Gastrocnemius medialis (tissue), 4 donors: ENCODE measurements around the gene HPCAL1. TPM values are rescaled to one million over a fixed set of nuclear protein-coding genes. Genes with fewer than 3 reads are reported as not detected.

Source experiments
- ATAC-seq, 2 donors: fragments of 150-250 bp; one replicate each; pipeline ENCODE4 v1.9.1; 2016
- DNase-seq, 2 donors: peaks; one replicate each; pipeline ENCODE4 v3.0.0-alpha.2; 2019
- H3K27ac ChIP-seq, 4 donors: fragments of 200-600 bp; sonication (generic); 1 replicate in 1 of 4; 2 replicates in 3 of 4; pipeline ENCODE4 v1.5.1; 2016 to 2018; ENCODE audit warnings: mild to moderate bottlenecking in 2 of 4, moderate library complexity in 1 of 4
- H3K27me3 ChIP-seq, 3 donors: fragments of 200-600 bp; sonication (generic) in 2 of 3; 1 replicate in 1 of 3; 2 replicates in 2 of 3; pipeline versions ENCODE4 v1.5.1 to v1.6.0; 2016 to 2019; ENCODE audit warnings: mild to moderate bottlenecking in 1 of 3, moderate library complexity in 1 of 3
- H3K36me3 ChIP-seq, 2 donors: fragments of 200-600 bp; sonication (generic) in 1 of 2; one replicate each; pipeline ENCODE4 v1.5.1; 2017 to 2018
- H3K4me1 ChIP-seq, 2 donors: fragments of 200-600 bp; sonication (generic) in 1 of 2; one replicate each; pipeline ENCODE4 v1.5.1; 2016 to 2017; ENCODE audit warnings: mild to moderate bottlenecking in 2 of 2
- H3K4me3 ChIP-seq, 4 donors: fragments of 200-600 bp; sonication (generic) in 3 of 4; 1 replicate in 1 of 4; 2 replicates in 3 of 4; pipeline ENCODE4 v1.5.1; 2016 to 2019; ENCODE audit warnings: mild to moderate bottlenecking in 2 of 4
- H3K9me3 ChIP-seq, 3 donors: fragments of 200-600 bp; sonication (generic) in 2 of 3; 1 replicate in 1 of 3; 2 replicates in 2 of 3; pipeline ENCODE4 v1.5.1; 2016 to 2019
- POLR2A ChIP-seq, 2 donors: fragments of 450-650 bp; IDR thresholded peaks; one replicate each; pipeline ENCODE4 v1.6.1; 2017; ENCODE audit warnings: antibody characterized with exemption in 2 of 2, mild to moderate bottlenecking in 2 of 2, moderate library complexity in 2 of 2
- in situ Hi-C, 4 donors: fragments of 200-750 bp; cut with MboI; loops; one replicate each; pipeline versions ENCODE4 v1.15.0 to v1.8.0; 2017; ENCODE audit warnings: low sequenced_read_pairs in 4 of 4
- intact Hi-C: fragments of 100-400 bp; cut with DNase I; formaldehyde crosslinking; loops from one replicate; pipeline ENCODE4 v1.15.1; 2023; ENCODE audit warnings: low total_unique reads
- total RNA-seq, 4 donors: library from RNA; depleted of rRNA; stranded (reverse); fragments of >200 nt; gene quantifications; one replicate each; pipeline versions ENCODE4 v1.1.0 to v1.2.3, GENCODE V29; 2016
- TF ChIP-seq, protein P1 (sequence below), 5 experiments: fragments of 450-650 bp in 3 of 5; fragments of 200-600 bp in 2 of 5; sonication (generic) in 2 of 5; IDR thresholded peaks in 4 of 5; conservative IDR thresholded peaks in 1 of 5; 1 replicate in 4 of 5; 2 replicates in 1 of 5; pipeline ENCODE4 v1.5.1; 2016 to 2019; ENCODE audit warnings: antibody characterized with exemption in 5 of 5, mild to moderate bottlenecking in 3 of 5, moderate library complexity in 3 of 5

The HPCAL1 gene
- total RNA-seq, 4 donors from 2014 or later, result 29.0 to 45.5 (median 34.5) TPM

DNA sequence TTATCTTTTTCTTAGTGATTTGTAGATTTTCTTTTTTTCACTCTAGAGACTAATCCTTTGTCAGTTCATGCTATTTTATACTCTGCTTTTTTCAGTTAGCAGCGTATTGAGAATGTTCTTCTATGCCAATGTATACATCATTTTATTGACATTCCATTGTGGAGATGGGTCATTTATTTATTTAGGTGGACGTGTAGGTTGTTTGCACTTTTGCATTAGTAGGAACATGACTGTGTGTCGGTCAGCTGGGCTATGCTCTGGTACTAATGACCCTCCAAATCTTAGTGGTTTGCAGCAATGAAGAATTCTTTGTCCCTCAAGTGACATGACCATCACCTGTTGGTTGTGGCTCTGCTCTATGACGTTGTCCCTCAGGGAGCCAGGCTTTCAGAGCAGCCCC is 33.6 kb downstream of the HPCAL1 start:
- Histone ChIP-seq H3K27ac (no peak overlapping the region), H3K36me3 (no peaks in the 10 kb centered on the region), H3K27me3 (no peaks in the 10 kb centered on the region), H3K9me3 (no peaks in the 10 kb centered on the region), H3K4me3 (no peak overlapping the region), H3K4me1 (peaks cover 3% of the 10 kb centered on the region in 2 donors)
- ATAC-seq, result no peak
- TF ChIP-seq, protein P1, sequence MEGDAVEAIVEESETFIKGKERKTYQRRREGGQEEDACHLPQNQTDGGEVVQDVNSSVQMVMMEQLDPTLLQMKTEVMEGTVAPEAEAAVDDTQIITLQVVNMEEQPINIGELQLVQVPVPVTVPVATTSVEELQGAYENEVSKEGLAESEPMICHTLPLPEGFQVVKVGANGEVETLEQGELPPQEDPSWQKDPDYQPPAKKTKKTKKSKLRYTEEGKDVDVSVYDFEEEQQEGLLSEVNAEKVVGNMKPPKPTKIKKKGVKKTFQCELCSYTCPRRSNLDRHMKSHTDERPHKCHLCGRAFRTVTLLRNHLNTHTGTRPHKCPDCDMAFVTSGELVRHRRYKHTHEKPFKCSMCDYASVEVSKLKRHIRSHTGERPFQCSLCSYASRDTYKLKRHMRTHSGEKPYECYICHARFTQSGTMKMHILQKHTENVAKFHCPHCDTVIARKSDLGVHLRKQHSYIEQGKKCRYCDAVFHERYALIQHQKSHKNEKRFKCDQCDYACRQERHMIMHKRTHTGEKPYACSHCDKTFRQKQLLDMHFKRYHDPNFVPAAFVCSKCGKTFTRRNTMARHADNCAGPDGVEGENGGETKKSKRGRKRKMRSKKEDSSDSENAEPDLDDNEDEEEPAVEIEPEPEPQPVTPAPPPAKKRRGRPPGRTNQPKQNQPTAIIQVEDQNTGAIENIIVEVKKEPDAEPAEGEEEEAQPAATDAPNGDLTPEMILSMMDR (IDR thresholded peaks at IDR 0.05 in 4 of 5, conservative IDR thresholded peaks at IDR 0.05 in 1 of 5), result no peak
- TF ChIP-seq POLR2A (IDR thresholded peaks at IDR 0.05), result no peak
- intact Hi-C loops, result no loop called here
- in situ Hi-C loops, result no loop called here
- DNase-seq, result no peak

DNA sequence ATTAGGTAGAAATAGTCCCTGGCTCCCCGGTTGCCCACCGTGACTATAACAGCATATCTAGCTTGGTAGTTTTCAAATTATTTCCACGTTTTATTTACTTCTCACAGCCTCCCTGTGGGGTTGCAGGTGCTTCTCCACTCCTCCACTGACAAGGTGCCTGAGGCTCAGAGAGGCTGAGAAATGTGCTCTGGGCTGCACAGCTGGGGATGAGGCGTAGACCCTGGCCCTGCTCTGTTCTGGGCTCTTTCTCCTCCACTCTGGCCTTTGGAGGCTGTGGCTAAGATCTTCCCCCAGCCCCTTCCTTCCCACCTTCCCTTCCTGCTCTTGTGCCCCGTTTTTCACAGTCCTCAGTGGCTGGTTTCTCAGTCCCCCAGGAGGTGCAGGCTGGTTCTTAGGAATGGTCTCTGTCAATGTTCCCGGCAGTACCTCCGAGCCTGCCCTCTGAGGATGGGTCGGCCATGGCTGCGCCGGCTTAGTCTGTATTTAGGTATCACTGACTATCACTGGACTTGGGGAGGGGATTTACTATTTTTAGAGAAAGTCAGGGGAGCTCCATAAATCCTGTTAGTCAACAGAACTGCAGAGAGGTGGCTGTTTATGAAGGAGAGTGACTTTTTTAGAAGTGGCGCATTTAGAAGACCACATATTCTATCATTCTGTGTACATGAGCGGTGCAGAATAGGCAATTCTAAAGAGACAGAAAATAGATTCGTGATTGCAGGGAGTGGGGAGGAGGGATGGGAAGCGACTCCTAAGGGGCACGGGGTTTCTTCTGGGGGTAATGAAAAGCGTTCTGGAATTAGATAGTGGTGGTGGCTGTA is 35.0 kb downstream of the HPCAL1 start:
- H3K27me3 ChIP-seq, result no peaks in the 10 kb centered on the region
- H3K4me1 ChIP-seq, result peaks cover 0 to 3% of the 10 kb centered on the region in 2 donors
- DNase-seq (no peak), ATAC-seq (no peak)
- H3K27ac ChIP-seq, result no peak overlapping the region
- H3K4me3 ChIP-seq, result no peak overlapping the region
- H3K36me3 ChIP-seq, result no peaks in the 10 kb centered on the region
- H3K9me3 ChIP-seq, result no peaks in the 10 kb centered on the region
- in situ Hi-C loops (no loop called here), intact Hi-C loops (no loop called here)
- TF ChIP-seq, protein P1 (IDR thresholded peaks at IDR 0.05 in 4 of 5, conservative IDR thresholded peaks at IDR 0.05 in 1 of 5), result no peak
- no peak for TF ChIP-seq POLR2A (IDR thresholded peaks at IDR 0.05)

DNA sequence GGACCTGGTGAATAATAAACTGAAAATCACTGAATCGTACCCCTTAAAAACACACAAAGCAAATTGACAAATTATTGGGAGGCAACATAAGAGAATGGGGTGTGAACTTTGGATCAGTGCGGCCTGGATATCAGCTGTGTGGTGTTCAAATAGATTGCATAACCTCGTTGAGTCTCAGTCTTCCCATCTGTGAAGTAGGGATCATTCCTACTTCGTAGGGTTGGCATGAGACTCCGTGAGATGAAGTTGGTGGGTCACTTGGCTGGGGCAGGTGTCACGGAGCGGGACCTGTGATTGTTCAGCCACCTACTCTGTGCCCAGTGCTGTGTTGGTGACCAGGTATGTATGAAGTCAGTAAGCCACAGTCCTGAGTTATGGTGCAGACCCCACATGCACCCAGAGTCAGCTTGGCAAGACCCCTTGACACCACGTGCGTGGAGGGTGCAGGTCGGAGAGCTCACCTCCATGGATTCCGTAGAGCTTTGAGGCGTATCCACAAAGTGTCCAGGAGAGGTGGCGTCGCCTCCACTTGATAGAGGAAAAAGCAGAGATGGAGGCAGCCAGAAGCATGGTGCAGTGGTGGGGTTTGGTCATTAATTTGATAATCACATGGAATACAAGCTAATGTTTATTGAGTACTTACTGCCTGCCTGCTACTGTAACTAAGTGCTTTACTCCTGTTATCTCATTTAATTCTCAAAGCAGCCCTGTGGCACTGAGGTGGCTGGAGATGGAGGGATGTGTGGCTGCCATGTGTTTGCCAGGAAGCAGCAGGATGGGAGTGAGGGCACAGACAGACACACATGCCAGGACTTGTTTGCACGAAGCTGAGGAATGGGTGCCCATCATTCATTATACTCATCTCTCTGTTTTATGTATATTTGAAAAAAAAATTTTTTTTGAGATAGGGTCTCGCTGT is 35.8 kb downstream of the HPCAL1 start:
- H3K27ac ChIP-seq, result no peak overlapping the region
- intact Hi-C loops, result no loop called here
- DNase-seq, result no peak
- H3K4me1 ChIP-seq, result no peaks in the 10 kb centered on the region
- in situ Hi-C loops, result no loop called here
- no peaks in the 10 kb centered on the region for H3K9me3 ChIP-seq
- no peak overlapping the region for H3K4me3 ChIP-seq
- TF ChIP-seq, protein P1 (IDR thresholded peaks at IDR 0.05 in 4 of 5, conservative IDR thresholded peaks at IDR 0.05 in 1 of 5), result no peak
- no peak for TF ChIP-seq POLR2A (IDR thresholded peaks at IDR 0.05)
- H3K27me3 ChIP-seq, result no peaks in the 10 kb centered on the region
- no peak for ATAC-seq
- H3K36me3 ChIP-seq, result no peaks in the 10 kb centered on the region

DNA sequence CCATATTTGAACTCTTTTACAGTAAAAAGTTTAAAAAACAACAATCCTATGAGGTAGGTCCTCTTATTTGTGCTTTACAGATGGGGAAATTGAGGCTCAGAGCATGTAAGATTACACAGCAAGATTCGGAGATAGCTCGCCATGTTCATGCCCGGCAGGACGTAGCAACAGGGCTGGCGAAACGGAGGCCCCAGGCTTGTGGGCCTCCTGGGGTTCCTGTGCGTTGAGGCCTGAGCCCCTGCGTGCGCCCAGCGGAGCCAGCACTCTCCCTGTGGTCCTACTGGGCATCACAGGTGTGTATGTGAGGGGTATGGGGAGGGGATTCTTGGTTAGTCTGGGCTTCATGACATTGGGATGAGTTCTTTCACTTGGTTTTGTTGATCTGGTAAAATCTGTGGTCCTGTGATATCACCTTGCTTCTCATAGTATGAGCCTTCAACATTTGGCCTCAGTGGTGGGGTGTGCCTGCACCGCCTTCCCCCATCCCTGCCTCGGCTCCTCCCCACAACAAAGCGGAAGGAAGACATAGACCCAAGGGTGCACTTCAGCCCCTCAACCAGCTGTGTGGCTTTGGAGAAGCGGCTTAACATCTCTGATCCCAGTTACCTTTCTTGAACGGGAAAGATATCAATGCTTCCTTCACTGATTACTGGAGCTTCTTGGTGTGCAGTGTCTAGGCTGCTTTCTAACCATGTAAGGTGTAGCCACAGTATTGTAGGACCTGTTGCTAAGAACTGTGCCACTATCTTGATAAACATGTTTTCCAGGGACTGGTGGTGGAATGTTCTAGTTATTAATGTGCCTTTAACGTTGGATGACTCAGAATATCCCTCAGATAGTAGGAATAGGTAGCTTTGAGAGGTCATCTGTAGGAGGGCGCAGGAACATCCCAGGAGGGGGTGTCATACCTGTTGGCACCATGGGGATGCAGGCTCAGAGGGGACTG is 37.2 kb downstream of the HPCAL1 start:
- Histone ChIP-seq H3K27me3 (no peaks in the 10 kb centered on the region), H3K27ac (no peak overlapping the region), H3K4me1 (no peaks in the 10 kb centered on the region), H3K36me3 (no peaks in the 10 kb centered on the region), H3K4me3 (no peak overlapping the region), H3K9me3 (no peaks in the 10 kb centered on the region)
- DNase-seq (no peak), ATAC-seq (no peak)
- intact Hi-C loops, result no loop called here
- in situ Hi-C loops, result no loop called here
- TF ChIP-seq POLR2A (IDR thresholded peaks at IDR 0.05), result no peak
- TF ChIP-seq, protein P1 (IDR thresholded peaks at IDR 0.05 in 4 of 5, conservative IDR thresholded peaks at IDR 0.05 in 1 of 5), result no peak
